HG02588 (cell line): ENCODE data around the gene RNF144A.
A peak's percentile ranks its signal among the peaks of the same experiment; 100 is the strongest.
"Not testable (repeated sequence)": the region's sequence is repeated elsewhere in the genome, so short reads cannot be mapped to it uniquely, and the experiment has no call there.

ENCODE experiments used
- ATAC-seq: cut with Tn5 transposase; IDR thresholded peaks from one replicate; pipeline ENCODE4 v1.9.1; 2021; ENCODE audit warnings: mild to moderate bottlenecking, moderate library complexity; ENCODE audit not compliant: unreplicated experiment

The RNF144A gene, protein sequence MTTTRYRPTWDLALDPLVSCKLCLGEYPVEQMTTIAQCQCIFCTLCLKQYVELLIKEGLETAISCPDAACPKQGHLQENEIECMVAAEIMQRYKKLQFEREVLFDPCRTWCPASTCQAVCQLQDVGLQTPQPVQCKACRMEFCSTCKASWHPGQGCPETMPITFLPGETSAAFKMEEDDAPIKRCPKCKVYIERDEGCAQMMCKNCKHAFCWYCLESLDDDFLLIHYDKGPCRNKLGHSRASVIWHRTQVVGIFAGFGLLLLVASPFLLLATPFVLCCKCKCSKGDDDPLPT

DNA sequence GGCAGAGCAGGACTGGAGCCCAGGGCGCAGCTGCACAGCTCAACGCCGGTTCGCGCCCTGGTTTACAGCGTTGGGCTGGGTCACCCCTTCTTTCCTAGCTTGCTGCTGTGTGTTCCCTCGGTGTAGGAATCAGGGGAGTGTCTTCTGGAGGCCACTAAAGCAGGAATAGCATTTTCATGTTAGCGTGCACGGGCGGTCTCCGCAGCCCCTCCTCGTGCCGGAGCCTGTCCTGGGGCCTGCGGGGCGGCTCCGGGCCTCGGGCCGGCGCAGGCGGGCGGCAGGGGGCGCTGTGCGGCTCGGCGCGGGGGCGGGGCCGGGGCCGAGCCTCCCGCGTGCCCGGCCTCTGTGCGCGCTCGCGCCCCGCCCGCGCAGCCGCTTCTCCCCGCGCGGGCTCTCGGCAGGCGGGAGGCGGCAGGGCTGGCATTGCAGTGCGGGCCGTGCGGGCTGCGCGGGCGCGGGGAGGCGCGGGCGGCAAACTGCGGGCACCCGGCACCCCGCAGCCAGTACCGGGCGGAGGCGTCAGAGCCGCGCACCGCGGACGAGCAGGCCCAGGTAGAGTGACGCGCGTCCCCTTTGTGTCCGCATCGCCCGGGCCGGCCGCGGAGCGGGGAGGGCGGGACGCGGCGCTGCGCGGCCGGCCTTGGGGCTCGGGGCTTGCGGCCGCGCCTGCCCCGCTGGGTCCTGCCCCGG lies at the start of gene RNF144A:
Gene RNF144A (plus strand): TSS at position 342 of the 690 bp plus-strand sequence. CDS start 79,515 bp downstream, outside the sequence.
- ATAC-seq = peak; percentile 80

DNA sequence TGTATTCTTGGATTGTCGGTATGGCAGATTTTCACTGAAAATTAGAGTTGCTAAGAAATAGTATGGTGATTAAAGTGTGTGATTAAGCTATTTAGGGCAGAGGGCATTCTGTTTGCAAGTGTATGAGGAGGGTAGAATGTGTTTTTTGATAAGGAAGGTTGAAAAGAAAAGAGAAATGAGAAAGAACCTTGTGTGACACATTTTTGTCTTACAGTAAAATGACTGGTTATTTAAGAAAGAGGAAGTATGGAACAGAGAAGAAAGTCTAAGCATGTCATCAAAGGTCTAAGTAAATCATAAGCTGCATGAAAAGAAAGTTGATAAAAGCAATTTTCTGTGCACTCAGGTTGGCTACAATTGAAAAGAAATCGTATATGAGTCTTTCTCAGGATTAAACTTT lies 44.8 kb upstream of the RNF144A start:
- ATAC-seq = peak; percentile 71

DNA sequence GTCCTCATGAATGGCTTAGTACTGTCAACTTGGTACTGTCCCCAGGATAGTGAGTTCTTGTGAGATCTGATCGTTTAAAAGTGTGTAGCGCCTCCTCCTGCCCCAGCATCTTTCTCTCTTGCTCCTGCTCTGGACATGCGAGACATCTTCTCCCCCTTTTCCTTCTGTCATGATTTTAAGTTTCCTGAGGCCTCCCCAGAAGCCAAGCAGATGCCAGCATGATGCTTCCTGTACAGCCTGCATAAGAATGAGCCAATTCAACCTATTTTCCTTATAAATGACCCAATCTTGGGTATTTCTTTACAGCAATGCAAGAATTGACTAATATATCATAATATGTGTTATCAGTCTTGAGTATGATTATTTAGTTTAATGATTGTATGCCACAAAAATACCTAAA lies 43.2 kb upstream of the RNF144A start:
- no peak for ATAC-seq

DNA sequence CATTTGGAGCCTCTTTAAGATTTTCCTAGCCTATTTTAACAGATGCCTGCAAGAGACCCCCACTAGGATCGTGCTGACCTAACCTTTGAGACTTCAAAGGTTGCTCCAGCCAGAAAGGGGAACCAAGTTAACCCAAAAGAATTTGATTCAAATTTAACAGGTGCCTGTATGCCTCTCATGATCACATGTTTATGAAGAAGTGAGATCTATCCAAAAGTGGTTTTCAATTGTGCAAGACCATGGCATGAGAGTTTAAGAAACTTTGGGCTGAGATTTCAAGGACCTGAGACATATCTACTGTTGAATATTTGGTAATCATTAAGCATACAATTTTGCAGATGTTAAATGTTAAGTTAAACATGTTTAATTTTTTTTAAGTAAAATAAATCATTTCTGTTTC lies 40.9 kb upstream of the RNF144A start:
- ATAC-seq = no peak

DNA sequence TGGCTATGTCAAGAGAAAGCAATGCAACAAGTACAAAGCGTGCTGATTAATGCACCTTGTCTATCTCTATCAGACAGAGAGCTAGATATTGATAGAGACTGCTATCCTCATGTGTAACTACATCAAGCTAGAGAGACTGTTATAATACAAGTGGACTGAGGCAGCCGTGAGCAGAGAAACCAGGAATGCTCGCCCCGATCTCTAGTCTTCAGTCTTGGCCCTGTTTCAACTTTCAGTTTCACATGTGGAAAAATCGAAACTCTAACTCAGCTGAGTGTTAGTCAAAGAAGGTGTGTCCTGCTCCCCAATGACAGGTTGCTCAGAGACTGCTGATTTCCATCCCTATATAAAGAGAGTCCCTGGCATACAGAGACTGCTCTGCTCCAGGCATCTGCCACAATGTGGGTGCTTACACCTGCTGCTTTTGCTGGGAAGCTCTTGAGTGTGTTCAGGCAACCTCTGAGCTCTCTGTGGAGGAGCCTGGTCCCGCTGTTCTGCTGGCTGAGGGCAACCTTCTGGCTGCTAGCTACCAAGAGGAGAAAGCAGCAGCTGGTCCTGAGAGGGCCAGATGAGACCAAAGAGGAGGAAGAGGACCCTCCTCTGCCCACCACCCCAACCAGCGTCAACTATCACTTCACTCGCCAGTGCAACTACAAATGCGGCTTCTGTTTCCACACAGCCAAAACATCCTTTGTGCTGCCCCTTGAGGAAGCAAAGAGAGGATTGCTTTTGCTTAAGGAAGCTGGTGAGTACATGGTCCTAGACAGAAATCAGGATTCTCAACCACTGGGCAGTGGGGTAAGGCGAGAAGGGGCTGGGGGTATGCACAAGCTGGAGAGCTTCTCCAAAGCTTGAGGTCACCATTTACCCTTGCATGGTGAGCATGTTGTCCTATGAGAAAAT lies 39.6 kb upstream of the RNF144A start, which contains the start of gene RSAD2:
Gene RSAD2 (plus strand): TSS at position 376 of the 903 bp plus-strand sequence. CDS start 24 bp downstream, at position 400.
- ATAC-seq = peak; percentile 91

DNA sequence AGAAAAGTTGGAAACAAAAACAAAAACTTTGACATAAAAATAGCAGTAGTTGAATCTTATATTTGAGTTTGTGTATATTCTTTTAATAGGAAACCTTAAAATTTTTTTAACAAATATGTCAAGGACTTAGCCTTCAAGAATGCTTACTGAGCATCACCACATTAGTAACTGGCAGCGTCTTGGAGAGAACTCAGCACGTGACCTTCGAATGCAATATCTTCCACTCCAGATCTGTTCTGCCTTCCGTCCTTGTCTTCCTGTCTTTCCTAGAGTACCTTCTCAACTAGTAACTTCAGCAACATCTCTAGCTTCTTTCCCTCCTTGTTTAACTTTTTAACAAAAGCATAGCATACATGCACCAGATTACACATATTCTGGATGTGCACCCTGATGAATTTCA lies 38.7 kb upstream of the RNF144A start:
- no peak for ATAC-seq

DNA sequence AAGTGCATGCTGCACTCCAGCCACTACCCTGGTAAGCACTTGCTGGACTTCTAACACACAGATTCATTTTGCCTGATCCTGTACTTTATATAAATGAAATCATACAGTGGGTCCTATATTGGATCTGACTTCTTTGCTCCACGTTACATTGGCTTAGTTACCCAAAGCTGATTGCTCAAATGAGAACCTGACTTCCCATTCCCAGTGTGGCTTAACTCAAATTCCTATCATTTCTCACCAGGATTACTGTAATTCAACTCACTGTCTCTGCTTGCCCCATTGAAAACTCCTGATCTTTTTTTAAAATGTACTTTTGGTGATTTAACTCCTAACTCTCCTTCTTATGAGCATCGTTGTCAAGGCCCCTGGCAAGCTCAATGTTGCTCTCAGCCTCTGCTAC lies 38.2 kb upstream of the RNF144A start:
- no peak for ATAC-seq

DNA sequence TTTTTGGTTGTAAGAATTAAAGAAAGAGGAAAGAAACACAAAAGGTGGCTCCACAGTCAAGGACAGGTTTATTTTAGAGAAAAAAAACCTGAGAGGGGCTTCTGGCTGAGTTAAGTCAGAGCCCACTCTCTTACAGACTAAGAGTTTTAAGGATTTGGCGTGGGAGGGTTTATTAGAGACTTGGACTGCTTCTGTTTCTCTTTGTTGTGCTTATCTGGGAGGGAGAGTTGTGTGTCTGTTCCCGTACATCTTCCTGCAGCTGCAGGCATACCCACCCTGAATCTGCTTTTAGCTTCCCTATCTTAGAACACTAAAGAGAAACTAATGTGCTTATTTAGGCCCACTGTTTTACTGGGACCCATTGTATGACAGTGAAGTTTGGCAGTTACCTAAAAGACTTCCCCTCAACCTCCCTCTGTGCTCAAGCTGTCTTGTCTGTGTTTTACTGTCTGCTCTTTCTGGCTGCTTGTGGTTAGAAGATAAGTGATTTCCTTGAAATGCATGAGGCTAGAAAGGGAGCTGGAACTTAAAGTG lies 36.9 kb upstream of the RNF144A start:
- no peak for ATAC-seq

DNA sequence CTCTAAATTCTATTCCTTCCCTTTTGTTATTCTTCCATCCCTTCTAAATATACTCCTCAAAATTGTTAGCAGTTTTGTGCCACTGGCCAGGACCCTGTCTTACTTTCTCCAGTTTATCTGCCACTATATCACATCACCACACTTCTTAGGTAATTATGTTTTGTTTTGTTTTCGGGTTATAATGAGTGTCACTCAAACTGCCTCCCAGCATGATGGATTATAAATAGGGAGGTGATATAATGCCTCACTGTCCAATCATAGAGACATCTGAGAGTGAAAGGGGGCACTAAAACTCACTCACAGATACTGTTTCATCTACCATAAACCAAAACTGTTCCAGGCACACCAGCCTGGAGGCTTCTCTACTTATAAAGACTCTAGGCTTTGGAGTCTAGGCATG lies 36.2 kb upstream of the RNF144A start:
- ATAC-seq = no peak

DNA sequence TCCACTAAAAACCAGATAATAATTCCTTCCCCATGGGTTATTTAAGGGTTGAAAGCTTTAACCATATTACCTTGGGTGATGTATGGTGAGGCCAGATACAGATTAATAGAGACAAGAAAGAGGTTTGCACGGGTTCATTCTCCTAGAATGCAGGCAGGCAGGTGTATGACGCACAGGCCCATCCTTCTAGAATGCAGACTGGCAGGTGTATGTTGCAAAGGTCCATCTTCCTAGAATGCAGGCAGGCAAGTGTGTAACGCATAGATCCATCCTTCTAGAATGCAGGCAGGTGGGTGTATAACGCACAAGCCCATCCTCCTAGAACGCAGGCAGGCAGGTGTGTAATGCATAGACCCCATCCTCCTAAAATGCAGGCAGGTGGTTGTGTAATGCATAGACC lies 35.7 kb upstream of the RNF144A start:
- ATAC-seq = no peak

DNA sequence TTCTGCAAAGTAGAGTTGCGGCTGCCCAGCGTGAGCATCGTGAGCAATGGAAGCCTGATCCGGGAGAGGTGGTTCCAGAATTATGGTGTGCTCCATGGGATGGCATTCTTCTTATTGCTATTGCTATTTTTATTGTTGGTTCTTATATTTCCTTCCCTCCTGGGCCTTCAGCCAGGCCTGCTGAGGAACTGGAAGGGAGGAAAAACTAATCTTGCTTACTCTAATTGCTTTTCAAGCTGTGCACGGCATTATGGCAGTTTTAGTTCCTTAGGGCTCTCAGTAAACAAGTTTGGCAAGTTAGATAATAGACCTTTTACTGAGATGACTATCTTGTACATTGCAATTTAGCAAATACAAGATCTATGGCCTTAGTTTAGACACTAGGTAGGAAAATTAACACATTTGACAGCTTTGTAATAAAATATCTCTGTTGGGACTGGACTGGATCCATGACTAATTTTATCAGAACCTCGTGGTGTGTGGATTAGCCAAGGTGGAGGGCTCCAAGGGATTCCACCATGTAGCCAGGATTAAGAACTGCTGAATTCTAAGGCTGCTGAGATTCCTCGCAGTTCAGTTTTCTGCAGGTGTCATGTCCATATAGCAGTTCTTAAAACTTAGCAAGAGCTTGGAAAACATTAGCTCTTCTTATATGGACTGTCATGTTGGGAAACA lies 33.6 kb upstream of the RNF144A start:
- no peak for ATAC-seq

DNA sequence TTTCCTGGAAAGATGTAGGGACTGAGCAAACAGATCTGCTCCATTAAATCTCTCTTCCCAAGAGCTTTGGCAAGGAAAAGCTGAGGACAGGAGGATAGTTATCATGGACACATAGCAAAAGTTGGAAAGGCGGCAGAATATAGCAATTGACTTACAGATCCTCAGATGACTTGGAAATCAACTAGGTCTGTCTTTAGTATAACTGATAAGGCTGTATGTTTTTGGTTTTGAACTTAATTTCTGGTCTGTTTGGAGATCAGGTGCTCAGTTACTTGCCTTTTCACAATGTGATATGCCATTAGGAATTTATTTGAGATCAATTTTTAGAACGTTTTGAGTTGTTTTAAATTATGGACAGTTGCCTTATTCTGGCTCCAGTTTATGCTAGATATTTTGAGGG lies 31.7 kb upstream of the RNF144A start:
- no peak for ATAC-seq

DNA sequence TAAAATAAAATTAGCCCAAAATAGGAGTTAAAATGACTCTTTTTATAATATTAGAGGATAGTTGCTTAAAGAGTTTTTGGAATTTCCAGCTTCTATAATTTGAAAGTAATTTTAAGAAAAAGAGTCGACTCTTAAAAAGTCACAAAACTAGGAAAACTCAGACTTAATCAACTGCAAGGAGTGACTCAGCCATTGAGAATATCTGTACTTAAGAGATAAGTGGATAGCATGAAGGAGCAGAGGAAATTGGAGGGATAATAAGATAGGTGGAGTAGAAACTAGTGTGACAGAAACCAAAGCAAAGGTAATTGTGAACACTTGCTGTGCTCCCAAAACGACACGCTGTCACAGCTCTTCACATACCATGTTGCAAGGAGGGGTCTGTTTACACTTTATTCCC lies 31.2 kb upstream of the RNF144A start:
- ATAC-seq = no peak

DNA sequence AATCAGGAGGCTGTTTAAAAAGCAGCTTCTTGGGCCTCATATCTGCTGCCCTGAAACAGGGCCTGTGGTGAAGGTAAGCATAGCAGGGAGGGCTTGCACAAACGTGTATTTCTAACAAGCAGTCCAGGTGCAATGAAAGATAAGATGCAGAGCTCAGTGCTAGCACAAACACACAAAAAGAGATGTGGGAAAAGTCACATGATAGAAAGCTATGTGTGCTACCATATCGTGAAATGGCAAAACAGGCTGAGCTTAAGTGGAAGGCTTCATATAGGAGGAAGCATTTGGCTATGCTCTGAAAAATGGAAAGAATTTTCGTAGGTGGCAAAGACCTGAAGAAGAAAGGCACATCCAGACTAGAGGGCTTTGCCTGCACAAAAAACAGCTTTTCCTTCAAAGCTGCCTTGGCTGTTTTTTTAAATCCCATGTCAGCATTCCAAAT lies 29.4 kb upstream of the RNF144A start:
- ATAC-seq = no peak

DNA sequence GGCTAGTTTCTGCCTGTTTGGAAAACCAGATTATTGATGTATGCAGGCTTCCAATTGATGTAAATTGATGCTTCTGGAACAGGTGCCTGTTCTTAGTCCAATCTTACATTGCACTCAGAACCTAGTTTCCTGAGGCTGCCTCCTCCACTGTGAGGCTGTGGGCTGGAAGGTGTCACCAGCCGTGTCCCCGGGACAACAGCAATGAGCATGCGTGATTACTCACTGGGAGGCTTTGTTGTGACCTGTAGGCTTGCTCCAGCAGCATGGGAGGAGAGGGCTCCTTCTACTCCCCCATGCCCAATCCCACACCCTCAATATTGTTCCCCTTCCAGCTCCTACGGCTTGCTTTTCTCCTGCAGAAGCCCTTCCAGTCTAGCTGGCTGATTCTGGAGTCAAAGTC lies 28.5 kb upstream of the RNF144A start:
- ATAC-seq = no peak

DNA sequence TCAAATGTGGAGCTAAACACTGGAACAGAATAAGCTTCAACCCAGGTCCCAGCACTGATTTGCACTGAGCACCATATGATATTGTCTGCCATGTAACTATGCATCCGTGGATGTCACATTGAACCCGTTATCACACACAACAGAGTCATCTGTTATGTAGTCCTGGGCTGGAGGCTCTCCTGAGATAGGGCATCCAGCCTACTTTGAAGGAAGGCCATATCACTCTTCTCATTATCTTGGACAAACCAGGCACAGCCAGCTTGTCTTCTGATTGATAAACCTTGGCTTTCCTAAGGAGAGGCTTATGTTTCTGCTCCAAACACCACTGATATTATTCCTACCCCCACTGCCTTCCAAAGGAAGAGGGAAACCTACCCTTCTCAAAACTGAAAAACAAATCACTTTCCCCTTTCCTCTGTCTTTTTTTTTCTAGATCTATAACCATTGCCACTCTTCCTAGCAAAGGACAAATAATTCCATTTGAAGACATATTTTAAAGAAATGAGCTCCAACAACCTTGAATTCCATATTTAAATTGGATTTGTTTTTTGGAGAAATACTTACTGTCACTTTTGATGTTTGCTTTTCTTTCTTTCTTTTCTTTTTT lies 23.2 kb upstream of the RNF144A start:
- ATAC-seq = no peak

DNA sequence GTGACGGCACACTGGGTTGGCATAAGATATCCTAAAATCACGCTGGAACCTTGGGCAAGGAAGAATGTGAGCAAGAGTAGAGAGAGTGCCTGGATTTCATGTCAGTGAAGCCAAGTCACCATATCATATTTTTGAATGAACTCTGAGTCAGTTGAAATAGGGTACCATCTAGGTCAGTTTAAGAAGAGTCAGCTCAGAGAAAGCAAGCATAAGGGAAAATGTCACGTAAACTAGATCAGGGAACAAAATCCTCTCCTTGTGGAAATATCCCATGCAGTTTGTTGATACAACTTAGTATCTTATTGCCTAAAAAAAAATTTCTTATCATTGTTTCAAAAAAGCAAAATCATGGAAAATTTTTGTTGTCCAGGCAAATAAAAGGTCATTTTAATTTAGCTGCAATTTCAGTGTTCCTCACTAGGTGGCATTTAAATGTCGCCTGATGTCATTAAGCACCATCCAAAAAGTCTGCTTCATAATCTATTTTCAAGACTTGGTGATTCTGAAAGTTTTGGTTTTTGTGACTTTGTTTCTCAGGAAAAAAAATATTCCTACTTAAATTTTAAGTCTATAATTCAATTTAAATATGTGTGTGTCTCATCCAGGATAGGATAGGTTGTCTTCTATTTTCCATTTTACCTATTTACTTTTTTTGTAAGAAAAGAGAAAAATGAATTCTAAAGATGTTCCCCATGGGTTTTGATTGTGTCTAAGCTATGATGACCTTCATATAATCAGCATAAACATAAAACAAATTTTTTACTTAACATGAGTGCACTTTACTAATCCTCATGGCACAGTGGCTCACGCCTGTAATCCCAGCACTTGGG lies 20.1 kb upstream of the RNF144A start:
- no peak for ATAC-seq

DNA sequence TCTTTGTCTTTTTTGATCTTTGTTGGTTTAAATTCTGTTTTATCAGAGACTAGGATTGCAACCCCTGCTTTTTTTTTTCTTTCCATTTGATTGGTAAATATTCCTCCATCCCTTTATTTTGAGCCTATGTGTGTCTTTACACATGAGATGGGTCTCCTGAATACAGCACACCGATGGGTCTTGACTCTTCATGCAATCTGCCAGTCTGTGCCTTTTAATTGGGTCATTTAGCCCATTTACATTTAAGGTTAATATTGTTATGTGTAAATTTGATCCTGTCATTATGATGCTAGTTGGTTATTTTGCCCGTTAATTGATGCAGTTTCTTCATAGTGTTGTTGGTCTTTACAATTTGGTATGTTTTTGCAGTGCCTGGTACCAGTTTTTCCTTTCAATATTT lies 14.6 kb upstream of the RNF144A start:
- not testable (repeated sequence) for ATAC-seq

DNA sequence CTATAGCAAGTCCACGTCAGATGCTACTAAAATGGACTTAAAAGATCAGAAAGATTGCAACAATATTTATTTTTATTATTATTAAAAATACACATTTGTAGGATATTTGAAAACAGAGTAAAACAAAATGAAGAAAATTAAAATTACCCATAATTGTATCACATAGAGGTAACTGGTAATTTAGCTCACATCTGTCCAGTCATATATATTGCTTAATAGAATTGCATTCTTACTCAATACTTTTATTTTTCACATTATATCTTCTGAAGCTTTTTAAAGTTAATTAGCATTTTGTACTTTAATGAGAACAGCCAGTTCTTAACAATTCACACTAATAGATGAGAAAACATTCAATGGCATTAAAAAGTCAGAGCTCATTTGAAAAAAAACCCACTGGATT lies 11.5 kb upstream of the RNF144A start:
- ATAC-seq = no peak
